Brain microvascular endothelial cell (primary cell): ENCODE measurements around the gene PSMB7.

ENCODE experiments used
- DNase-seq: peaks from one replicate; pipeline ENCODE4 v3.0.0-alpha.2; 2020
- H3K27ac ChIP-seq: fragments of 250-450 bp; sonication (Bioruptor Pico); 2 replicates; pipeline ENCODE4 v1.5.1; 2020; ENCODE audit warnings: mild to moderate bottlenecking, moderate library complexity
- H3K27me3 ChIP-seq: fragments of 250-450 bp; sonication (Bioruptor Pico); replicated peaks from 2 replicates; pipeline ENCODE4 v1.5.1; 2020; ENCODE audit warnings: mild to moderate bottlenecking
- H3K36me3 ChIP-seq: fragments of 250-450 bp; sonication (Bioruptor Pico); replicated peaks from 2 replicates; pipeline ENCODE4 v1.5.1; 2020; ENCODE audit warnings: mild to moderate bottlenecking
- H3K4me3 ChIP-seq: 2 replicates; pipeline ENCODE4 v1.5.1; 2011; ENCODE audit warnings: low read depth, mild to moderate bottlenecking, control low read depth, low read length, moderate library complexity
- in situ Hi-C: cut with HindIII; loops from 2 replicates; pipeline ENCODE4 v1.10.0; 2017; ENCODE audit warnings: low sequenced_read_pairs, low pct_ligation_motif_present
- TF ChIP-seq, protein P1 (sequence below): IDR thresholded peaks from 2 replicates; pipeline ENCODE4 v1.5.1; 2011; ENCODE audit warnings: low read depth, mild to moderate bottlenecking, moderate library complexity, low read length, control low read depth, inconsistent platforms; ENCODE audit errors: missing control alignments

PSMB7 gene

DNA sequence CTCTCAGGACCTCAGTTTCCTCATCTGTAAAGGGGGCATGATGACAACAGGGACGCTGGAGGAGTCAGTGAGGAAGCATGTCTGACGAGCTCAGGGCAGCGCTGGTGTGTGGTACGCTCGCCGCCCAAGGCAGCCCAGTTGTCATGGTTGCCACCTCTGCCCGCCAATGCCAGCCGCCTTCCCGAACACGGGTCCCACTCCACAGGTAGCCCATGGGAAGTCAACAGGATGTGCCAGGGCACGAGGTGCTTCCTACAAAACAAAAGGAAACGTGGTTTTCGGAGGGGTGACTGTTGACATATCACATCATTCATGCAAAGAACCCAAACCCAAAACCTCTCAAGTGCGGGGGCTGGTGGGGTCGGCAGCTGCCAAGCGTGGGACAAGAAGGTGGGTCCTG lies 99.4 kb downstream of the PSMB7 start:
- TF ChIP-seq, protein P1, sequence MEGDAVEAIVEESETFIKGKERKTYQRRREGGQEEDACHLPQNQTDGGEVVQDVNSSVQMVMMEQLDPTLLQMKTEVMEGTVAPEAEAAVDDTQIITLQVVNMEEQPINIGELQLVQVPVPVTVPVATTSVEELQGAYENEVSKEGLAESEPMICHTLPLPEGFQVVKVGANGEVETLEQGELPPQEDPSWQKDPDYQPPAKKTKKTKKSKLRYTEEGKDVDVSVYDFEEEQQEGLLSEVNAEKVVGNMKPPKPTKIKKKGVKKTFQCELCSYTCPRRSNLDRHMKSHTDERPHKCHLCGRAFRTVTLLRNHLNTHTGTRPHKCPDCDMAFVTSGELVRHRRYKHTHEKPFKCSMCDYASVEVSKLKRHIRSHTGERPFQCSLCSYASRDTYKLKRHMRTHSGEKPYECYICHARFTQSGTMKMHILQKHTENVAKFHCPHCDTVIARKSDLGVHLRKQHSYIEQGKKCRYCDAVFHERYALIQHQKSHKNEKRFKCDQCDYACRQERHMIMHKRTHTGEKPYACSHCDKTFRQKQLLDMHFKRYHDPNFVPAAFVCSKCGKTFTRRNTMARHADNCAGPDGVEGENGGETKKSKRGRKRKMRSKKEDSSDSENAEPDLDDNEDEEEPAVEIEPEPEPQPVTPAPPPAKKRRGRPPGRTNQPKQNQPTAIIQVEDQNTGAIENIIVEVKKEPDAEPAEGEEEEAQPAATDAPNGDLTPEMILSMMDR = no peak
- Histone ChIP-seq H3K36me3 (peaks cover 41% of the 10 kb centered on the region), H3K27me3 (no peaks in the 10 kb centered on the region), H3K27ac (no peak overlapping the region), H3K4me3 (no peak overlapping the region)
- in situ Hi-C loops = loop anchor here (25.0 kb wide), 1 partner anchor 179 kb away; no protein-coding TSS in a partner anchor
- DNase-seq = no peak

DNA sequence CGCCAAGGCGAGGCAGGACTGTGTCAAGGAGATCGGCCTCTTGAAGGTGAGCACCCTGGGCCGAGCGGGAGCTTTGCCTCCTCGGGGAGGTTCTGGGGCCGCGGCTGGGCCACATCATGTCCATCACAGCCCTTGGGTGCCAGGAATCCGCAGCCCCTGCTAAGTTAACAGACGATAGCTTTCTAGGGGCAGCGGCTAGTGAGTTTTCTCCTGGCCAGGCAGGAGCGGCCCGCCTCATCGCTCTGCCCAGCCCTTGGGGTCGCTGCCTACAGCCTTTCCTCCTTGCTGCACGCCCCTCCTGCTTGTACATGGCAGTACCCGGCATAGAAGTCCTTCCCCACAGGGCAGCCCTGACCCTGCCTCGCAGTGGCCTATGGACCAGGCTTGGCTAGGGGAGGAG lies 101.3 kb downstream of the PSMB7 start:
- H3K4me3 ChIP-seq = no peak overlapping the region
- in situ Hi-C loops = loop anchor here (25.0 kb wide), 1 partner anchor 177 kb away; no protein-coding TSS in a partner anchor
- peaks cover 48% of the 10 kb centered on the region for H3K36me3 ChIP-seq
- TF ChIP-seq, protein P1 = no peak
- no peak overlapping the region for H3K27ac ChIP-seq
- H3K27me3 ChIP-seq = no peaks in the 10 kb centered on the region
- DNase-seq = no peak

DNA sequence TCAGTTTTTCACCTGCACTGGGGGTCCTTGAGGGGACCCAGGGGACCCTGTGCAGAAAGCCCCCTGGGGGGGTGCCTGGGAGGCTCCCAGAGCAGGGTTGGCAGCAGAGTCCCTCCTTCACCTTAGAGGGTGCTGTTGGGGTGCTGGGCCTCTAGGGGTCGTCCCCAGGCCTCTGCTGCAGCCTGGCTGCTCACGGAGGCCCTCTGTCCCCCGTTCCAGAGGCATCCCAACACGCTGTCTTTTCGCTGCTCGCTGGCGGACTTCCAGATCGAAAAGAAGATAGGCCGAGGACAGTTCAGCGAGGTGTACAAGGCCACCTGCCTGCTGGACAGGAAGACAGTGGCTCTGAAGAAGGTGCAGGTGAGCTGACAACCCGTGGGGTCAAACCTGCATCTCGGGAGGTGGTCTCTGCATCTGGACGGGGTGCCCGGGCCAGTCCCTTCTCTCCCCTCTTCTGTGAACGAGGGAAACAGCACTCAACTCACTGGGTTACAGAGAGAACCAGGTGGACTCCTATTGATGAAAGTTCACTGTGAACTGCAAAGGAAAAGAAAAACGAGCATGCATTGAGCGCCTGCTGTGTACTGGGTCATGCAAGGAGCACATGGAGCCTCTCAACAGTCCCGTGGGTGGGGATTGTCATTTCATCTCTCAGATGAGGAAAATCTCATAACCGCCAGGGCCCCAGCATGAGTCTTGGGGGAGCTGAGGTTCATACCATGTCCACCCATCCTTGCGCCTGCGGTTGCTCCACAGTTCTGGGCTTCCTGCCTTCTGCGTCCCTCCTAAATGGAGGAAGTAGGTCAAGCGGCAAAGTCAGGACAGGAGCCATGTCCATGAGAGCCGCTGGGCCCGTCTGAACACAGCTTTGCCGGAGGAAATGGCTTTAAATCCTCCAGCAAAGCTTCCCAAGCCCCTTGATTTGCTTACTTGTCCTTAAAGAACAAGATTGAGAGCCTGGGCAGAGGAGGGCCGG lies 102.7 kb downstream of the PSMB7 start:
- peaks cover 54% of the 10 kb centered on the region for H3K36me3 ChIP-seq
- in situ Hi-C loops = loop anchor here (25.0 kb wide), 1 partner anchor 175 kb away; no protein-coding TSS in a partner anchor
- H3K27ac ChIP-seq = no peak overlapping the region
- DNase-seq = no peak
- TF ChIP-seq, protein P1 = peak; percentile 36
- H3K27me3 ChIP-seq = no peaks in the 10 kb centered on the region
- H3K4me3 ChIP-seq = no peak overlapping the region

GRCh38 chr9:124311283-124311682 lies 104.0 kb downstream of the PSMB7 start:
- Histone ChIP-seq H3K27ac (no peak overlapping the region), H3K27me3 (no peaks in the 10 kb centered on the region), H3K4me3 (no peak overlapping the region), H3K36me3 (peaks cover 46% of the 10 kb centered on the region)
- TF ChIP-seq, protein P1 = peak; percentile 21
- DNase-seq = no peak
- in situ Hi-C loops = loop anchor here (25.0 kb wide), 1 partner anchor 174 kb away; no protein-coding TSS in a partner anchor

DNA sequence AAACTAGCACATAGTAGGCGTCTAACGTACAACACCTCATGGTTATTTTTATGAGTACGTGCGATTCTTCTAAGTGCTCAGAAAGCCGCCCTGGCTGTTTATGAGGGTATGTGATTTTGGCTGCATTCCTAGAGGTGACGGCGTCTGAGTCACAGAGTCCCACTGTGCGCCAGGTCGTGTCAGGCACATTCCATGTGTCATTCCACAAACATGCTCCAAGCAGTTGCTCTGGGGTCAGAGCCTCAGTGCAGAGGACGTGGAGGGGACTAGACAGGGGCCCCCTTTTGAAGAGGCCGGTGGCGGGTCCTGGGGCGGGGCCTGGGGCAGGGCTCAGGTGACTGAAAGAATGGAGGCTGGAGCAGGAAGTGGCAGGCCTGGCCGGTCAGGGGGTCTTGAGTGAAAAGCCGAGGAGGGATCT lies 105.6 kb downstream of the PSMB7 start:
- TF ChIP-seq, protein P1 = no peak
- H3K36me3 ChIP-seq = peaks cover 34% of the 10 kb centered on the region
- peak; percentile 99 for DNase-seq
- in situ Hi-C loops = loop anchor here (25.0 kb wide), 1 partner anchor 172 kb away; no protein-coding TSS in a partner anchor
- no peak overlapping the region for H3K4me3 ChIP-seq
- no peaks in the 10 kb centered on the region for H3K27me3 ChIP-seq
- H3K27ac ChIP-seq = peak overlapping the region; percentile 92
